A673 (cell line): ENCODE measurements around the gene OR10H3.

Experiments used
- CTCF ChIP-seq: fragments of 300-800, 200-600 bp; sonication (generic); conservative IDR thresholded peaks from 2 replicates; pipeline ENCODE4 v1.5.1; 2017; ENCODE audit warnings: low read depth, mild to moderate bottlenecking, antibody characterized with exemption, low read length, moderate library complexity, mixed read lengths
- EZH2 ChIP-seq: fragments of 200-600 bp; sonication (generic); IDR thresholded peaks from 2 replicates; pipeline ENCODE4 v1.6.1; 2017; ENCODE audit warnings: borderline replicate concordance, low read depth, mild to moderate bottlenecking, mixed read lengths, antibody characterized with exemption, low read length; ENCODE audit not compliant: poor library complexity, severe bottlenecking

DNA sequence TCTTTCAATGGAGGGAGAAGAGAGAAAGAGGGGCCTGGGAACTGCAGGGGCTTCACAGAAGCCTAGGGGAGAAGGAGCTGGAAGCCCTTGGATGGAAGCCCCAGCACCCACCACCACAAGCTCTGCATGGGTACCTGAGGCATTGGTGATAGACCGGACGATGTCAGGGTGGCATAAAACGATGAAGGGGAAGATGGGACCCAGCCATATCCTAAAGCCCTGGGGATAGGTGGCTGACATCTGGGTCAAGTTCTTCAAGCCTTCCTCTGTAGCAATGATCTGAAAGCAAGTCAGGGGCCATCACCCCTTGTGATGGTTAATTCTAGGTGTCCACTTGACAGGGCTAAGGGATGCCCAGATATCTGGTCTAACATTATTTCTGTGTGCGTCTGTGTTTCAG lies 38.5 kb downstream of the OR10H3 start:
- TF ChIP-seq EZH2 (no peak), CTCF (no peak)
